ENCODE data around the gene TRUB2. TPM values are rescaled to one million over a fixed set of nuclear protein-coding genes. Genes with fewer than 3 reads are reported as not detected.
A peak's percentile ranks its signal among the peaks of the same experiment; 100 is the strongest.

TRUB2 gene
- total and polyA plus RNA-seq, 2 of the 13 experiments (the other 11 are each of a cell fraction or from before 2014, with no cell fraction given): 22.3 to 41.2 TPM

GRCh38 chr9:128296340-128297220 lies 25.7 kb downstream of the TRUB2 start (continued):
- TF ChIP-seq MYPOP (CRISPR knock-in tag; IDR thresholded peaks at IDR 0.05) (no peak; the same call in 1 of the 2 replicates), FIP1L1 (IDR thresholded peaks at IDR 0.05; ENCODE audit: borderline replicate concordance, insufficient read depth, low read depth, low read length) (no peak), ZBTB14 (CRISPR knock-in tag; IDR thresholded peaks at IDR 0.05) (no peak), MLXIP (CRISPR knock-in tag; IDR thresholded peaks at IDR 0.05; ENCODE audit: borderline replicate concordance) (no peak), ZBTB8A (CRISPR knock-in tag; IDR thresholded peaks at IDR 0.05; ENCODE audit: borderline replicate concordance, low read depth) (no peak), CEBPZ (IDR thresholded peaks at IDR 0.05; ENCODE audit: low read length) (no peak), GATAD2A (CRISPR knock-in tag; IDR thresholded peaks at IDR 0.05) (peak; percentile 72), HDAC2 (CRISPR knock-in tag; IDR thresholded peaks at IDR 0.05) (peak; percentile 57; the same call in 1 of the 2 replicates), HBP1 (CRISPR knock-in tag; IDR thresholded peaks at IDR 0.05; ENCODE audit: low read depth) (no peak), ARID2 (CRISPR knock-in tag; IDR thresholded peaks at IDR 0.05; ENCODE audit: borderline replicate concordance) (no peak), DPF2 (CRISPR knock-in tag; IDR thresholded peaks at IDR 0.05; ENCODE audit: borderline replicate concordance, low read depth) (0 out of 2 replicates have a peak, but pooled peaks have one; percentile 36), ZNF780A (CRISPR knock-in tag; IDR thresholded peaks at IDR 0.05) (no peak), TFAP4 (IDR thresholded peaks at IDR 0.05; ENCODE audit: borderline replicate concordance, low read depth) (no peak), LCORL (IDR thresholded peaks at IDR 0.05) (no peak), LCORL (CRISPR knock-in tag; IDR thresholded peaks at IDR 0.05) (no peak), ZNF737 (CRISPR knock-in tag; IDR thresholded peaks at IDR 0.05; ENCODE audit: borderline replicate concordance) (no peak), ZNF709 (CRISPR knock-in tag; IDR thresholded peaks at IDR 0.05) (no peak)
